ENCODE results near the gene TOX2.

DNA sequence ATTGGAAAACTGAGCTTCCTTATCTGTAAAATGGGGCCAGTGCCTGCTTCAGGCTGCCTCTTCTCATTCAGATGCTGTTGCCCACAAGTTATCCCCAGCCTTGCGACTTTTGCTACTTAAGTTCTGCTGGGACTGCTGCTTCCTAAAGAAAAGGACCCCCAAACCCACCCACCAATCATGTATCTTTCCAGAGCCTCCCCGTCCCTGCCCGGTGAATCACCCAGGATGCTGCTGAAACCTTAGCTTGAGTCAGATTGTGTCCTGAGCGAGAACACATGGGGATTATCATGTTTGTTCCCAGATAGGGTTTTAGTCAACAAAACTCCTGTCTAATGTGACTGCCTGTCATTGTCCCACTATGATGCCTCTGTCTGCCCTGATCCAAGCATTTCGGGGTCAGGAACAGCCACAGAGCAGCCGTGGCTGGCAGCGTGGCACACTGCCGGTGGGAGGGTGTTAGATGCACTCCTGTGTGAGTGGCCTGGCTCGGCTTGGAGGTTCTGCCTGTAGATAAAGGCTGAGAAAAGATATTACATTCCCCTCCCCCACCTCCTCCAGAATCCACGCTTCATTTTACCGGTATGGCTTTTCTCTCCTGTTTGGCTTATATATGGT lies 79.9 kb downstream of the TOX2 start:
- TF ChIP-seq POLR2A (IDR thresholded peaks at IDR 0.05; ENCODE audit: low read depth, low read length): no peak
- no peak for TF ChIP-seq POLR2AphosphoS5 (IDR thresholded peaks at IDR 0.05; ENCODE audit: low read depth, low read length)

All from GM12892 (cell line).